Subcutaneous abdominal adipose tissue (tissue), 5 donors: ENCODE measurements around the gene CDC42BPG.

Experiments
- H3K27ac ChIP-seq: one replicate; pipeline ENCODE4 v1.7.0; 2013; ENCODE audit warnings: low read depth, mild to moderate bottlenecking, inconsistent platforms, low read length, moderate library complexity
- H3K27me3 ChIP-seq, 5 donors: one replicate each; pipeline ENCODE4 v1.7.0; 2013; ENCODE audit warnings: low read length in 5 of 5, inconsistent platforms in 1 of 5; ENCODE audit not compliant: control insufficient read depth in 5 of 5, insufficient read depth in 4 of 5
- H3K36me3 ChIP-seq, 5 donors: one replicate each; pipeline ENCODE4 v1.7.0; 2013; ENCODE audit warnings: low read length in 5 of 5; ENCODE audit not compliant: control insufficient read depth in 5 of 5, insufficient read depth in 5 of 5
- H3K4me1 ChIP-seq, 5 donors: one replicate each; pipeline ENCODE4 v1.7.0; 2013; ENCODE audit warnings: low read length in 5 of 5, mild to moderate bottlenecking in 3 of 5, moderate library complexity in 1 of 5; ENCODE audit not compliant: control insufficient read depth in 5 of 5, insufficient read depth in 5 of 5
- H3K4me3 ChIP-seq, 5 donors: one replicate each; pipeline ENCODE4 v1.7.0; 2013; ENCODE audit warnings: low read length in 5 of 5, low read depth in 1 of 5
- H3K9ac ChIP-seq, 5 donors: one replicate each; pipeline ENCODE4 v1.7.0; 2013; ENCODE audit warnings: low read length in 5 of 5, mild to moderate bottlenecking in 4 of 5, moderate library complexity in 3 of 5
- H3K9me3 ChIP-seq, 5 donors: one replicate each; pipeline ENCODE4 v1.7.0; 2013; ENCODE audit warnings: low read length in 5 of 5; ENCODE audit not compliant: control insufficient read depth in 5 of 5
- donor health status: healthy.
- donor health status: healthy.
- donor health status: healthy.
- donor health status: healthy.
- donor health status: healthy.

Gene CDC42BPG

DNA sequence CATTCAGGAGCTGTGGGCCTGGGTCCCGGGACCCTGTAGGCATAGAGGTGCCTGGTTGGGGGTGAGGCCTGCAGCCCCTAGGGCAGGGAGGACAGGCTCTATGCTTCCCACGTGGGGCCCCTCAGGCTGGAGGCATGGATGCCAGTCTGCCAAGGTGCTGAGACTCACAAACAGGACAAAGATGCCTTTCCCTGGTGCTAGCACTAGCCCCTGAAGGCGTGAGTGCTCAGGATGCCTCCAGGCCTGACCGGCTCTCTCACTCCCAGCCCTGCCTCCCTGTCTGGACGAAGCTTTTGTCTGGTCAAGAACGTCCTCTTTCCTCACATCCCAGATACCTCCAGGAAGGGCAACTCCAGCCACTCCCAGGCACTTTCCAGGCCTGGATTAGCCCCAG is 2.1 kb downstream of the CDC42BPG start:
- Histone ChIP-seq H3K27ac (no peak overlapping the region), H3K27me3 (no peaks in the 10 kb centered on the region), H3K4me1 (peaks cover 0 to 15% (median 8%) of the 10 kb centered on the region in 5 donors), H3K36me3 (no peaks in the 10 kb centered on the region), H3K9ac (no peak overlapping the region), H3K9me3 (no peaks in the 10 kb centered on the region), H3K4me3 (no peak overlapping the region)

DNA sequence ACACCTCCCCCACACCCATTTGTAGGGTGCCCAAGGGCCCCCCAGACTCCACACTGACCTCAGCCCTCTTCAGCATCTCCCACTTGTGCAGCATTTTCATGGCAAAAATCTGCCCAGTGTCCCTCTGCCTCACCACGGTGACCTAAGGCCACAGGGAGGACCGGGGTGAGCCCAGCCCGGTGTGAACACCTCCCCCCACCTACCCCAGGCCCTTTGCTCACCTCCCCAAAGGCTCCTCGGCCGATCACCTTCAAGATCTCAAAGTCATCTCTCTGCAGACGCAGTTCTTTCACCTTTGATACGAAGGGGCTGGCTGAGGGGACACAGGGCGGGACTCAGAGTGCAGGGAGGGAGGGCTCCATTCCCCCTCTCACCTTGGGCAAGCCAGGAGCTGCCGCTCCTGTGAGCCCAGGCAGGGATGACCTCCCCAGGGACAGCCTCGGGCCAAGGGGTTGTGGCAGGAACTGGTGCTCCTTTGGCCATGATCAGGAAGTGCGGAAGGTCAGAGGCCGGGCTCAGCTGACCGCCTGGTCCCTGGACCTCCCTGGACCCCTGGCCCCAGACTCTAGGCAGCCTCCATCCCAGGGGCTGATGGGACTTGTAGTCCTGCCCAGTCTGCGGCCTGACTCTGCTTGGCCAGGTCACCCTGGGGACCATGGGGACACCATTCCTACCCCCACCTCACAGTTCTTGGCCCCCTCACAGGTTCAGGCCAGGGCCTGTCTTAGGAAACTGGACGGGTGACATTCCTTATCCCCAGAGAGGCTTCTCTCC is 2.7 kb downstream of the CDC42BPG start:
- H3K9ac ChIP-seq = no peak overlapping the region
- no peaks in the 10 kb centered on the region for H3K27me3 ChIP-seq
- no peaks in the 10 kb centered on the region for H3K36me3 ChIP-seq
- no peaks in the 10 kb centered on the region for H3K9me3 ChIP-seq
- no peak overlapping the region for H3K27ac ChIP-seq
- no peak overlapping the region for H3K4me3 ChIP-seq
- peaks cover 0 to 12% (median 6%) of the 10 kb centered on the region in 5 donors for H3K4me1 ChIP-seq

DNA sequence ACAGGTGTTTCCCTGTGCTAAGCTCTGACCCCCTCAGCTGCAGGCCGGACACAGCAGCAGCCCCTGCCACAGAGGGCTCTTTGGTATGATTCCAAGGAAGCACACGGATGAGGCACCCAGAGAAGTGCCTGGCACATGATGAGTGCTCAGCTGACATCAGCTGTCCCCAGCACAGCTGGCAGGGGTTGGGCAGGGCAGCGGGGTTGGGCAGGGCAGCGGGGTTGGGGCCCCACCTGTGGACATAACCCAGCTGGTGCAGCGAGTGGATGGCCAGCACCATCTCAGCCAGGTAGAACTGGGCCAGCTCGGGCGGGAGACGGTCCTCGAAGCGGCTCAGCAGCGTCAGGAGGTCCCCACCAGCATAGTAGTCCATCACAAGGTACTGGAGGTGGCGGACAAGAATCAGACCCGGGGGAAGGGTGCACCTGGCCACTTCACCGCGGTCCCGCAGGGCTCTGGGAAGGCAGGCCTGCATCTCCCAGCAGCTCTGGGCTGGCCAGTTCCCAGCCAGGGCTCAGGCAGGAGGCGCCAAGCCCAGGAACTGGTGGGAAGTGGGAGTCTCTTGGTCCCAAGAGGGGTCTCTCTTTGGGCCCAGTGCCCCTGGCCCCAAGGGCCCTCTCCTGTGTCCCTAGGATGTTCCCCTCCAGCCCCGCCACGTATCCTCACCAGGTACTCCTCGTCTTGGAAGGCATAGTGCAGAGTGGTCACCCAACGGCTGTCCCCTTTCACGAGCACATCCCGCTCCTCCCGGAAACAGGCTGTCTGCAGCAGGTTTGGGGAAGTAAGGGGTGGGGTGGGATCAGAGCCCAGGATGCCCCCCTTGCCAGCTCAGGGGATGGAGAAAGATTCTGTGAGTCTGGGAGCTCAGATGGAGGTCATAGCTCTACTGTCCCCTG is 4.3 kb downstream of the CDC42BPG start:
- H3K9ac ChIP-seq = no peak overlapping the region
- H3K4me3 ChIP-seq = no peak overlapping the region
- no peaks in the 10 kb centered on the region for H3K9me3 ChIP-seq
- no peaks in the 10 kb centered on the region for H3K27me3 ChIP-seq
- no peaks in the 10 kb centered on the region for H3K36me3 ChIP-seq
- peaks cover 0 to 11% (median 5%) of the 10 kb centered on the region in 5 donors for H3K4me1 ChIP-seq
- no peak overlapping the region for H3K27ac ChIP-seq

DNA sequence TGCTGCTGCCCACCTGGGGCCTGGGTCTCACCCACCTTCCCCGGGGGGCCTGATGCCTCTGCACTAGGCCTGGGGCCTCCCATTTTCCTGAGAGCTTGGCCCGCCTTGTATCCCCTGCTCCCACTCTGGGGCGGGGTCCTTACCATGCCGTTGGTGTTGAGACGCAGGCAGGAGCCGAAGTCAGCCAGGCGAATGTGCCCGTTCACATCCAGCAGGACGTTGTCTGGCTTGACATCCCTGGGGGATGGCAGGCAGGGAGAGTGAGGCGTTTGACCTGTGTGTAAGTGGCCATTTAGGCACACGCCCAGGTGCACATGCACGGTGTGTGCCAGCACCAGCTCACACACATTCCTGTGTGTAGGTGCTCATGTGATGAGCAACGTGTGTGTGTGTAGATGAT is 5.1 kb downstream of the CDC42BPG start:
- Histone ChIP-seq H3K4me1 (peaks cover 0 to 5% (median 0%) of the 10 kb centered on the region in 5 donors), H3K27me3 (no peaks in the 10 kb centered on the region), H3K27ac (no peak overlapping the region), H3K4me3 (no peak overlapping the region), H3K9ac (no peak overlapping the region), H3K9me3 (no peaks in the 10 kb centered on the region), H3K36me3 (no peaks in the 10 kb centered on the region)

DNA sequence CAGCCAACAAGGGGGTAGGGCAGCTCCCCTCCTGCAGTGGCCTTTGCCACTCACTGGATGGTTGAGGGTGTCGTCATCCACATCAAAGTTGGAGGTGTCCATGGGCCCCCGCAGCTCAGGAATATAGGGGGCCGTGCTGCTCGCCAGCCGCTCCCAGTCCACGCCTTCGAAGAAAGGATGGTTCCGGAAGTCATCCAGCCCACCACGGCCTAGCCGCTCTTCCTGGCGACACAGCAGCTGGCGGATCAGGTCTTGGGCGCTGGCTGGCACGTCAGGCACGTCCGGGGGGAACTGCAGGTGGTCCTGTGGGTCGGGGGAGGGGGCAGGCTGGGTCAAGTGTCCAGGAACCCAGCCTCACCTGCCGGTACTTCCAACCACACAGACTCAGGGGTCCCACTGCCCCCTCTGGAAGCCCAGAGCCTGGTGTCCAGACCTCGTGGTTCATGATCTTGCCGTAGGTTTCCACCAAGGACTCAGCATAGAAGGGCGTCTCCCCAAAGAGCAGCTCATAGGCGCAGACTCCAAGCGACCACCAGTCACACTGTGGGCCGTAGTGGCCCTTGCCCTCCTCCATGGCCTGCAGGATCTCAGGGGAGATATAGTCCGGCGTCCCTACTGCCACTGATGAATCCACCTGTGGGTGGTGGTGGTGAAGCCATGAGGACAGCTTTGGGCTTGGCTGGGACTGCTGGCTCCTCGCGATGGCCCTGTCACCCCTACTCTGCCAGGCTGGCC is 5.7 kb downstream of the CDC42BPG start:
- no peaks in the 10 kb centered on the region for H3K27me3 ChIP-seq
- no peak overlapping the region for H3K4me3 ChIP-seq
- H3K36me3 ChIP-seq = no peaks in the 10 kb centered on the region
- no peaks in the 10 kb centered on the region for H3K4me1 ChIP-seq
- H3K9ac ChIP-seq = no peak overlapping the region
- H3K9me3 ChIP-seq = no peaks in the 10 kb centered on the region
- H3K27ac ChIP-seq = no peak overlapping the region

DNA sequence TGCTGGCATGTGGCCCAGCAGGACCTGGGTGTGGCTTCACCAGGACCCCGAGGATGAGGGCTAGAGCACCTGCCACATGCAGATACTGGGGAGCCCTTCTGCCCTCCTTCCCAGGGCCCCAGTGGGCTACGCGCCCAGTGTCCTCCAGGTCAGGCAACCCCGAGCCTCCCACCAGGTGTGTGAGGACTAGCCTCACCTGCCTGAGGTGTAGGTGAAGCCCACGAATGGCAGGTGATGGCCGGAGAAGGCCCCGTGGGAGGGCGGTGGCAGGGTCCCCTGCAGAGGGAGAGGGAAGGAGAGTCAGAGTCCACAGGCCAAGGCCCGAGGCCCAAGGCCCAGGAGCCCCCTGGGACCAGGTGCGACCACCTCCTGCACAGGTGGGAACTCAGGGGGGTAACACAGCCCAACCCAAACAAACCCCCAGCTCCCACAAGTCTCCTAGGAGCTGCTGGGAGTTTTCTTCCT is 6.5 kb downstream of the CDC42BPG start:
- H3K9me3 ChIP-seq = no peaks in the 10 kb centered on the region
- no peak overlapping the region for H3K4me3 ChIP-seq
- H3K4me1 ChIP-seq = no peaks in the 10 kb centered on the region
- no peak overlapping the region for H3K27ac ChIP-seq
- no peaks in the 10 kb centered on the region for H3K27me3 ChIP-seq
- H3K9ac ChIP-seq = no peak overlapping the region
- no peaks in the 10 kb centered on the region for H3K36me3 ChIP-seq

DNA sequence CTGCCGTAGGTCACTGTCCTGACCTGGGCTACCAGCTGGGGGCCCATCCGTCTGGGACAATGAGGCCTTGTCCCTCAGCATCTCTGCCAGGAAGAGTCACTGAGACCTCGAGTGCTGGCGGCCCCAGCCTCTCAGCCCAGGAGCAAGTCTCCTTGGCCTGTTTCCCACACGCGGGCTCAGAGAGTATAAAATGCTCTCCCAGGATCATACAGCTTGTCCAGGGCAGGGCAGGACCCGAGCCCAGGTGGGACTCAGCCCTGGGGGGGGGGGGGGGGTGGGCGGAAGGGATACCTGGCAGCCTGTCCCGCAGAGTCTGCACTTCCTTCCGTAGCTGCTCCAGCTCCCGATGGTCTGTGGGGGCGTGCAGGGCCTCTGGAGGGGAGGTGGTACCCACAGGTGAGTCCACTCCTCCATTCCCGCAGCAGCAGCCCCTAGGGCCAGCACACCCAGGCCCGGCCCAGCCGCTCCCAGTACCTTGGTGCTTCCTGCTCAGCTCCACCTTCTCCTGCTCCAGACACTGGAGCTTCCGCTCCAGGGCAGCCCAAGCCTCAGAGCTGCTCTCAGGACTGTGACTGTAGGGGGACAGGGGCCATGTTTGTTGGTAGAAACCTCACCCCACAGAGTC is 7.9 kb downstream of the CDC42BPG start:
- H3K27ac ChIP-seq = no peak overlapping the region
- H3K27me3 ChIP-seq = no peaks in the 10 kb centered on the region
- H3K36me3 ChIP-seq = no peaks in the 10 kb centered on the region
- no peak overlapping the region for H3K4me3 ChIP-seq
- no peaks in the 10 kb centered on the region for H3K4me1 ChIP-seq
- no peaks in the 10 kb centered on the region for H3K9me3 ChIP-seq
- H3K9ac ChIP-seq = no peak overlapping the region

DNA sequence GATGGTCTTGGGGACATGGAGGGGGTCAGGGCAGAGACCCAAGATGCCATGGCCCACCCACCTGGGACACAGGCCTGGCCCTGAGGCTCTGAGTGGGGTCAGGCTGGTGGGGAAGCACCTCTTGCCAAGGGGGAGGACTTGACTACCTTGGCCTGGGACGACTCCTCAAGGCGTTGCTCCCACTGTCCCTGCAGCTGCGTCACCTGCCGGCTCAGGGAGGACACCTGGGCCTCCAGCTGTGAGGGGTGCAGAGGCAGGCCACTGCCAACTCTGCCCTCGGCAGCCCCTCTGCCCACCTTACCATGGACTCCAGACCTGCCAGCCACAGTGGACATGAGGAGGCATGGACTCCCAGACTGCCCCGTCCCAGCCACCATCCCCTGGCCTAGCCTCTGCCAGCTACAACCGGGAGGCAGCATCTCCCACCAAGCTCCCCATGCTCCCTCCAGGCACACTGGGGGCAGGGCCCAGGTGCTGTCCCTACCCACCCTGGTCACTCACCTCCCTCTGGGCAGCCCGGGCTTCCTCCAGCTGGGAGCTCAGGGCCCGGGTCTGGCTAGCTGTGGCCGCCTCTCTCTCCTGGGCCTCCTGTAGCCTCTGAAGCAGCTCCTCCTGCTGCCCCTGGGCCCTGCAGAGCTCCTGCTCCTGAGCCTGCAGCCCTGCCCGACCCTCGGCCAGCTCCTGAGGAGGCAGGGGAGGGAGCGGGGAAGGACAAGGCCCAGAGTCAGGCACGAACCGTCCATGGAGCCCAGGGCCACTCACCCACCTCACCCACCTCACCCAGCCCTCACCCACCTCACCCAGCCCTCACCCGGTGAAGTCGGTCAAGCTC is 8.6 kb downstream of the CDC42BPG start:
- Histone ChIP-seq H3K27me3 (no peaks in the 10 kb centered on the region), H3K9ac (no peak overlapping the region), H3K4me1 (no peaks in the 10 kb centered on the region), H3K36me3 (no peaks in the 10 kb centered on the region), H3K4me3 (no peak overlapping the region), H3K27ac (no peak overlapping the region), H3K9me3 (no peaks in the 10 kb centered on the region)
